ENCODE measurements around the gene HOXC10.

DNA sequence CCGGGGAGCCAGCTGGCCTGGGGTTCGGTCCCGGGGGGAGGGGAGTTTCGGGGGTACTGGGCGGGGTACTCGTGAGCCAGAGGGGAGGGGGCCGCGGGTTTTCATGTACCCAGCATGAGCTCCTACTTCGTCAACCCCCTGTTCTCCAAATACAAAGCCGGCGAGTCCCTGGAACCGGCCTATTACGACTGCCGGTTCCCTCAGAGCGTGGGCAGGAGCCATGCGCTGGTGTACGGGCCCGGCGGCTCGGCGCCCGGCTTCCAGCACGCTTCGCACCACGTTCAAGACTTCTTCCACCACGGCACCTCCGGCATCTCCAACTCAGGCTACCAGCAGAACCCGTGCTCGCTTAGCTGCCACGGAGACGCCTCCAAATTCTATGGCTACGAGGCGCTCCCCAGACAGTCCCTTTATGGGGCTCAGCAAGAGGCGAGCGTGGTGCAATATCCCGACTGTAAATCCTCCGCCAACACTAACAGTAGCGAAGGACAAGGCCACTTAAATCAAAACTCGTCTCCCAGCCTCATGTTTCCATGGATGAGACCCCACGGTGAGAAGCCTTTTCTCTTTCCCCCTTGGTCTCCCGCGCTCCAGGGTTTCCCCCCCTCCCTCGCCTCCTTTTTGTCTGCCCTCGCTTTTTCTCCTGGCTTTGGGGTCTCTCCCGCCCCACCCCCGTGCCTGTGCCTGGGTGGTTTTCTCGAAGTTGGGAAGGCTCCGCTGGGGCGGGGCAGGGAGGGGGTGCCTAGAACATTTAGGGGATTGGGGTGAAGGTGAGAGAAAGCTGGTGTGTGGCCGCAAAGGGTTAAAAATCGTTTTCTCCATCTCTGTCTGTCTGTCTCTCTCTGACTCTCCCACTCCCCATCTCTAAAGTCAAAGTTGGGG lies 24.5 kb downstream of the HOXC10 start:
- TF ChIP-seq, protein P1, sequence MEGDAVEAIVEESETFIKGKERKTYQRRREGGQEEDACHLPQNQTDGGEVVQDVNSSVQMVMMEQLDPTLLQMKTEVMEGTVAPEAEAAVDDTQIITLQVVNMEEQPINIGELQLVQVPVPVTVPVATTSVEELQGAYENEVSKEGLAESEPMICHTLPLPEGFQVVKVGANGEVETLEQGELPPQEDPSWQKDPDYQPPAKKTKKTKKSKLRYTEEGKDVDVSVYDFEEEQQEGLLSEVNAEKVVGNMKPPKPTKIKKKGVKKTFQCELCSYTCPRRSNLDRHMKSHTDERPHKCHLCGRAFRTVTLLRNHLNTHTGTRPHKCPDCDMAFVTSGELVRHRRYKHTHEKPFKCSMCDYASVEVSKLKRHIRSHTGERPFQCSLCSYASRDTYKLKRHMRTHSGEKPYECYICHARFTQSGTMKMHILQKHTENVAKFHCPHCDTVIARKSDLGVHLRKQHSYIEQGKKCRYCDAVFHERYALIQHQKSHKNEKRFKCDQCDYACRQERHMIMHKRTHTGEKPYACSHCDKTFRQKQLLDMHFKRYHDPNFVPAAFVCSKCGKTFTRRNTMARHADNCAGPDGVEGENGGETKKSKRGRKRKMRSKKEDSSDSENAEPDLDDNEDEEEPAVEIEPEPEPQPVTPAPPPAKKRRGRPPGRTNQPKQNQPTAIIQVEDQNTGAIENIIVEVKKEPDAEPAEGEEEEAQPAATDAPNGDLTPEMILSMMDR (IDR thresholded peaks at IDR 0.05) = no peak
- no peak for TF ChIP-seq POLR2AphosphoS5 (IDR thresholded peaks at IDR 0.05)
